Duodenal mucosa (tissue), 2 donors: ENCODE results near the gene HLTF.
A peak's percentile ranks its signal among the peaks of the same experiment; 100 is the strongest.

Source experiments
- H3K27ac ChIP-seq: one replicate; pipeline ENCODE4 v1.7.0; 2013; ENCODE audit warnings: low read depth, low read length
- H3K27me3 ChIP-seq, 2 donors: one replicate each; pipeline ENCODE4 v1.7.0; 2013; ENCODE audit warnings: low read length in 2 of 2, control low read depth in 1 of 2; ENCODE audit not compliant: insufficient read depth in 2 of 2, control insufficient read depth in 1 of 2
- H3K36me3 ChIP-seq, 2 donors: one replicate each; pipeline ENCODE4 v1.7.0; 2013; ENCODE audit warnings: low read length in 2 of 2, control low read depth in 1 of 2; ENCODE audit not compliant: insufficient read depth in 2 of 2, control insufficient read depth in 1 of 2
- H3K4me1 ChIP-seq, 2 donors: one replicate each; pipeline ENCODE4 v1.7.0; 2013; ENCODE audit warnings: low read length in 2 of 2, control low read depth in 1 of 2; ENCODE audit not compliant: insufficient read depth in 2 of 2, control insufficient read depth in 1 of 2
- H3K4me3 ChIP-seq, 2 donors: one replicate each; pipeline ENCODE4 v1.7.0; 2013; ENCODE audit warnings: low read length in 2 of 2, low read depth in 1 of 2
- H3K9ac ChIP-seq, 2 donors: one replicate each; pipeline ENCODE4 v1.7.0; 2013; ENCODE audit warnings: low read length in 2 of 2, low read depth in 1 of 2
- H3K9me3 ChIP-seq, 2 donors: one replicate each; pipeline ENCODE4 v1.7.0; 2013; ENCODE audit warnings: low read length in 2 of 2, control low read depth in 1 of 2; ENCODE audit not compliant: control insufficient read depth in 1 of 2

The HLTF gene

GRCh38 chr3:149010504-149010951 is 75.8 kb downstream of the HLTF start:
- no peak overlapping the region for H3K9ac ChIP-seq

GRCh38 chr3:149009732-149010131 is 76.6 kb downstream of the HLTF start:
- H3K4me3 ChIP-seq = no peak overlapping the region
- H3K9ac ChIP-seq = no peak overlapping the region
- no peaks in the 10 kb centered on the region for H3K27me3 ChIP-seq
- H3K27ac ChIP-seq = no peak overlapping the region
- no peaks in the 10 kb centered on the region for H3K9me3 ChIP-seq
- H3K36me3 ChIP-seq = peaks cover 24 to 64% of the 10 kb centered on the region in 2 donors
- peaks cover 0 to 8% of the 10 kb centered on the region in 2 donors for H3K4me1 ChIP-seq

More at GRCh38 chr3:149010504-149010951, 75.8 kb downstream of the HLTF start:
- peaks cover 24 to 63% of the 10 kb centered on the region in 2 donors for H3K36me3 ChIP-seq
- no peak overlapping the region for H3K4me3 ChIP-seq
- H3K9me3 ChIP-seq = no peaks in the 10 kb centered on the region
- no peak overlapping the region for H3K27ac ChIP-seq
- H3K27me3 ChIP-seq = no peaks in the 10 kb centered on the region
- peaks cover 0 to 8% of the 10 kb centered on the region in 2 donors for H3K4me1 ChIP-seq

- peaks cover 26 to 57% of the 10 kb centered on the region in 2 donors for H3K36me3 ChIP-seq
- no peak overlapping the region for H3K4me3 ChIP-seq
- no peak overlapping the region for H3K27ac ChIP-seq
- no peak overlapping the region for H3K9ac ChIP-seq
- peaks cover 6 to 8% of the 10 kb centered on the region in 2 donors for H3K4me1 ChIP-seq
- H3K9me3 ChIP-seq = no peaks in the 10 kb centered on the region
- H3K27me3 ChIP-seq = no peaks in the 10 kb centered on the region
These were observed 78.6 kb downstream of the HLTF start for GRCh38 chr3:149007567-149008257.

GRCh38 chr3:149005416-149005815 is 80.9 kb downstream of the HLTF start:
- Histone ChIP-seq H3K27me3 (no peaks in the 10 kb centered on the region), H3K4me1 (peaks cover 0 to 6% of the 10 kb centered on the region in 2 donors), H3K36me3 (peaks cover 15 to 46% of the 10 kb centered on the region in 2 donors), H3K9me3 (no peaks in the 10 kb centered on the region), H3K27ac (no peak overlapping the region), H3K9ac (no peak overlapping the region), H3K4me3 (no peak overlapping the region)

- Histone ChIP-seq H3K27me3 (no peaks in the 10 kb centered on the region), H3K27ac (no peak overlapping the region), H3K4me3 (no peak overlapping the region), H3K4me1 (peaks cover 0 to 6% of the 10 kb centered on the region in 2 donors), H3K9me3 (no peaks in the 10 kb centered on the region), H3K9ac (no peak overlapping the region), H3K36me3 (peaks cover 14 to 45% of the 10 kb centered on the region in 2 donors)
These were observed 81.7 kb downstream of the HLTF start for GRCh38 chr3:149004622-149005021.

GRCh38 chr3:149003653-149004305 is 82.6 kb downstream of the HLTF start:
- Histone ChIP-seq H3K9me3 (no peaks in the 10 kb centered on the region), H3K4me3 (peak overlapping the region in 1 of 2 donors; percentile 3), H3K36me3 (peaks cover 10 to 42% of the 10 kb centered on the region in 2 donors), H3K27ac (no peak overlapping the region), H3K4me1 (peaks cover 0 to 6% of the 10 kb centered on the region in 2 donors), H3K9ac (no peak overlapping the region), H3K27me3 (no peaks in the 10 kb centered on the region)

- H3K9ac ChIP-seq = no peak overlapping the region
- H3K9me3 ChIP-seq = no peaks in the 10 kb centered on the region
- no peak overlapping the region for H3K27ac ChIP-seq
- peaks cover 0 to 6% of the 10 kb centered on the region in 2 donors for H3K4me1 ChIP-seq
- no peak overlapping the region for H3K4me3 ChIP-seq
- peaks cover 10 to 44% of the 10 kb centered on the region in 2 donors for H3K36me3 ChIP-seq
- no peaks in the 10 kb centered on the region for H3K27me3 ChIP-seq
These were observed 84.6 kb downstream of the HLTF start for GRCh38 chr3:149001727-149002126.

GRCh38 chr3:149000206-149000745 is 86.1 kb downstream of the HLTF start:
- no peak overlapping the region for H3K4me3 ChIP-seq
- H3K27me3 ChIP-seq = no peaks in the 10 kb centered on the region
- H3K9me3 ChIP-seq = no peaks in the 10 kb centered on the region
- H3K9ac ChIP-seq = no peak overlapping the region
- H3K27ac ChIP-seq = no peak overlapping the region
- H3K4me1 ChIP-seq = peaks cover 0 to 6% of the 10 kb centered on the region in 2 donors
- peaks cover 10 to 50% of the 10 kb centered on the region in 2 donors for H3K36me3 ChIP-seq

GRCh38 chr3:148999806-149000205 is 86.5 kb downstream of the HLTF start:
- no peak overlapping the region for H3K9ac ChIP-seq
- no peak overlapping the region for H3K27ac ChIP-seq
- no peak overlapping the region for H3K4me3 ChIP-seq
- no peaks in the 10 kb centered on the region for H3K27me3 ChIP-seq
- H3K36me3 ChIP-seq = peaks cover 10 to 54% of the 10 kb centered on the region in 2 donors
- H3K9me3 ChIP-seq = no peaks in the 10 kb centered on the region
- H3K4me1 ChIP-seq = peaks cover 0 to 6% of the 10 kb centered on the region in 2 donors
